Measurements from ENCODE around the gene KNDC1. TPM values are rescaled to one million over a fixed set of nuclear protein-coding genes. Genes with fewer than 3 reads are reported as not detected.

The KNDC1 gene
- total RNA-seq, 2 donors from 2014 or later, result 0.07 TPM; not detected in 1

GRCh38 chr10:133177380-133178157 is 17.6 kb downstream of the KNDC1 start:
- Mint-ChIP-seq H3K36me3 (peaks cover 0 to 10% of the 10 kb centered on the region in 2 donors), H3K9me3 (peaks cover 18 to 23% of the 10 kb centered on the region in 2 donors), H3K27ac (no peak overlapping the region)
- DNase-seq (ENCODE audit: low spot score in 2 of 2) (no peak), ATAC-seq (no peak)

DNA sequence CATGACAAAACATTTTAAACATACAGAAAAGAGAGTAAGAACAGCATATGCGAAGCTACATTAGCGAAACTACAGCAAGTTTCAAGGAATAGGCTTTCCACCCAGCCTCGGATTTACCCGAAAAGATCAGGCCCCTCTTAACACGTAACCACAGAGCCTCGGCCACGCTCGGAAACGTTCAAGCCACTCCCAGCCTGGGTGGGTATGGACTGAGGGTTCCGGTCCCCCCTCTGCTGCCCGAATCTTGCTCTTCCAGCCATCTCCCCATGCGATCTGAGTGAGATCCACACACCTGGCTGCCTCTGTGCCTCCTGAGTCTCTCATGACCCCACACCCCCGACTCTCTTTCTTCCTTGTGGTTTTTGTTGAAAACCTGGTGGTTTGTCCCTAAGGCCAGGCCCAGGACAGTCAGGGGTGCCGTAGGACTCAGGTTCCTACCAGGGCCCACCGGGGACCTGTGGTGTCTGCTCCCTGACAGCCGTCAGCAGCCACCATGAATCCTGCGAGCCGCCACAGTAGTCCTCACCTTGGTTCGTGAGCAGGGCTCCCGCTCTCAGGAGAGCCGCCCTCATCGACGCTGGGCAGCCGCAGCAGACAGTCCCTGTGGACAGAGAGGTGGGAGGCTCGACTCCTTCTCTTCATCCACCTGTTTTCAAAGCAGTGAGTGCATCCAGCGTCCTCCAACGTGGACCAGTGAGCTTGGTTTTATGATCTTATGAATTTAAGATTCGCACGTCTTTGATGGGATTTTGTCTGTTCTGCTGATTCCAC is 18.5 kb downstream of the KNDC1 start:
- Mint-ChIP-seq H3K27ac (no peak overlapping the region), H3K9me3 (peaks cover 18 to 23% of the 10 kb centered on the region in 2 donors), H3K36me3 (peaks cover 0 to 10% of the 10 kb centered on the region in 2 donors)
- ATAC-seq, result no peak
- DNase-seq (ENCODE audit: low spot score in 2 of 2), result no peak

DNA sequence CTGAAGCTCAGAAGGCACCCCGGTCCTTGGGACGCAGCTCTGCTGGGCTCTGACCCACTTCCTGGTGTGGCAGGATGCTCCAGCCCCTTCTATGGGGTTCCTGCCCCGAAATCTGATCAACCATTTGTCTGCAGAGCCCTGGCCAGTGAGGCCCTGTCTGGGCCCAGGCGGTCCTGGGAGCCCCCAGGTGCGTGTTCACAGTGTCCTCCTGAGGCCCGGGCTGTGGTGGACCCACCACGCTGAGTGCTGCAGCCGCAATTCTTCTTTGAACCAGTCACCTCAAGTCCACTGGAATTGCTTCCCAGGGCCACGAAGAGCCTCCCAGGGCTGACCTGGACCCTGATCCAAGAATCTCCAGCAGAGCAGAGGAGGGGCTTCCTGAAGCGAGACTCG is 19.1 kb downstream of the KNDC1 start:
- peaks cover 0 to 10% of the 10 kb centered on the region in 2 donors for H3K36me3 Mint-ChIP-seq
- H3K27ac Mint-ChIP-seq, result no peak overlapping the region
- no peak for ATAC-seq
- peaks cover 17 to 24% of the 10 kb centered on the region in 2 donors for H3K9me3 Mint-ChIP-seq
- DNase-seq (ENCODE audit: low spot score in 2 of 2), result no peak

DNA sequence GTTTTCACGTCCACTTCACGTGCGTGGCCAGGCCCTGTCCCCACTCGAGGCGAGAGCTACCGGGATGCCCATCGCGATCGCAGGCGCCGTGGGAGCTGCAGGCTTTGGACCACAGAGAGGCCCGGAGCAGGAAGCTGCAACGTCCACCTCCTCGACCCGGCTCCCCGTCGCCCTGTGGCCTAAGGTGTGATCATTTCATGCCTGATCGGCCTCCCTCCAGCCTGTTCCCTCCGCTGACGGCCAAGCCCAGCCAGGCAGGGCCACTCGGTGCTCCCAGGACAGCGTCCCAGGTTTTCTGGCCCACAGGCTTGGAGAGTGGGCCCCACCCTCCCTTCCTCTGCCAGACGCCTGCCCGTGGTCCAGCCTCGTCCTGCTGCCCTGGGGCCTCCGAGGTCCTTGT is 19.6 kb downstream of the KNDC1 start:
- H3K27ac Mint-ChIP-seq, result no peak overlapping the region
- H3K36me3 Mint-ChIP-seq, result peaks cover 0 to 10% of the 10 kb centered on the region in 2 donors
- no peak for DNase-seq (ENCODE audit: low spot score in 2 of 2)
- ATAC-seq, result no peak
- peaks cover 12 to 23% of the 10 kb centered on the region in 2 donors for H3K9me3 Mint-ChIP-seq

DNA sequence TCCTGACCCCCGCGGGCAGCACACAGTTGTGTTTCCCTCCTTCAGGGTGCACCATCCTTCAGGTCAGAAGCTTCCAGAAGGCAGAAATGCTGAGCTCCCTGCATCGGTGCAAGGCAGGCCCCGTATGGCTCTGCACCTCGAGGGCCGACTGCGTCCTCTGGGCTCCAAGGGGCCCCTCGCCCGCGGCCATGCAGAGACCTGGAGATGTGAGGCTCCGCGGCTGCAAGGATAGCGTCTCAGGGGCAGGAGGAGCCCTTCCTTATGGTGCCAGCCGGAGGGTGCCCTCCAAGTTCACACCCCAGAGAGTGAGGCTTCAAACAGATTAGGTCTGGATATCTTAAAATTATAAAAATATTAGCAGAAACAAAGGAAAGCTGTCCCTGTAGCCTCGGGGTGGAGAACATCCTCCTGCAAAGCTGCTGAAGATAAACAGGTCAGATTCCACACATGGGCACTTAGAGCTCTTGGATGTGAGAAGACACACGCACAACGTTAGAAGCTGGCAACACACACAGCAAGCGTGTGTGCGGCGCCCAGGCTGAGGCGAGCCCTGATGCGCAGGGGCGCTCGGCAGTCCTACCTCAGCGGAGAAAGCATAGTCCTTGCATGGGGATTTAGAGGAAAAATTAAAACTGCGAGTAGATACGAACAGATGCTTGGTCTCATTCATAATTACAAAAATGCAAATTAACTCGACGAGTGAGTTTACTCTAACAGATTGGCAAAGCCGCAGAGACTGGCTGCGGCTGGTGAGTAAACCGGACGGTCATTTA is 20.4 kb downstream of the KNDC1 start:
- H3K27ac Mint-ChIP-seq, result no peak overlapping the region
- peaks cover 0 to 10% of the 10 kb centered on the region in 2 donors for H3K36me3 Mint-ChIP-seq
- H3K9me3 Mint-ChIP-seq, result peaks cover 12 to 19% of the 10 kb centered on the region in 2 donors
- DNase-seq (ENCODE audit: low spot score in 2 of 2) (no peak), ATAC-seq (no peak)

- Mint-ChIP-seq H3K36me3 (peaks cover 0 to 10% of the 10 kb centered on the region in 2 donors), H3K27ac (no peak overlapping the region), H3K9me3 (peaks cover 12 to 17% of the 10 kb centered on the region in 2 donors)
- ATAC-seq, result no peak
- DNase-seq (ENCODE audit: low spot score in 2 of 2), result no peak
Observed at GRCh38 chr10:133180965-133181639, 21.1 kb downstream of the KNDC1 start.

- Mint-ChIP-seq H3K27ac (no peak overlapping the region), H3K36me3 (peaks cover 0 to 8% of the 10 kb centered on the region in 2 donors), H3K9me3 (peaks cover 8 to 13% of the 10 kb centered on the region in 2 donors)
- ATAC-seq, result no peak
- DNase-seq (ENCODE audit: low spot score in 2 of 2), result no peak
Observed at GRCh38 chr10:133182190-133182589, 22.2 kb downstream of the KNDC1 start.

- no peak for DNase-seq (ENCODE audit: low spot score in 2 of 2)
- Mint-ChIP-seq H3K9me3 (peaks cover 0 to 5% of the 10 kb centered on the region in 2 donors), H3K27ac (no peak overlapping the region), H3K36me3 (no peaks in the 10 kb centered on the region)
- no peak for ATAC-seq
Observed at GRCh38 chr10:133182791-133183645, 23.0 kb downstream of the KNDC1 start.

DNA sequence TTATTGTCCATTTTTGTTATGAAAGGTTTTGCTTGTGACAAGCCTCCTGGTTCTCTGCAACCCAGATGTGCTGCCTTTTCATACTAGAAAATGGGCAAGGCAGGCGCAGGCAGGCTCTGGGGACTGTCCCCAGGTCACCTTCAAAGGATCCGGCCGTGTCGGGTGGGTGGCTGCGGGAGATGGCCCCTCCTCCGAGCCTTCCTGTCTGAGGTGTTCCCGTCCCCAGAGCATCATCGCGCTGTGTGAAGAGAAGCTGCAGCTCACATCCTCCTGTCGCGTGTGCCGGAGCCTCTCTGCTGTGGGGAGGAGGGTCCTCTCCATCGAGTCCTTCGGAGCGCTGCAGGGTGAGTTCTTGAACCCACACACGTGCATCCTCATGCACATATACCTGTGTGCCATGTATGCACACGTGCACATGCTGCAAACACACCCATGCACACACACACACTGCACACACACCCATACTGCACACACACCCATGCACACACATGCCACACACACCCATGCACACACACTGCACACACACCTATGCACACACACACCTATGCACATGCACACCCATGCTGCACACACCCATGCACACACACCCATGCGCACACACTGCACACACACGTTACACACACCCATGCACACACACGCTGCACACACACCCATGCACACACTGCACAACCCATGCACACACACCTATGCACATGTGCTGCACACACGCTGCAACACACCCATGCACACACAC is 23.8 kb downstream of the KNDC1 start:
- Mint-ChIP-seq H3K9me3 (peaks cover 0 to 4% of the 10 kb centered on the region in 2 donors), H3K36me3 (no peaks in the 10 kb centered on the region), H3K27ac (no peak overlapping the region)
- no peak for ATAC-seq
- no peak for DNase-seq (ENCODE audit: low spot score in 2 of 2)

- Mint-ChIP-seq H3K27ac (no peak overlapping the region), H3K9me3 (peaks cover 0 to 4% of the 10 kb centered on the region in 2 donors), H3K36me3 (no peaks in the 10 kb centered on the region)
- DNase-seq (ENCODE audit: low spot score in 2 of 2) (no peak), ATAC-seq (no peak)
Observed at GRCh38 chr10:133184591-133185244, 24.7 kb downstream of the KNDC1 start.

- DNase-seq (ENCODE audit: low spot score in 2 of 2) (no peak), ATAC-seq (no peak)
- Mint-ChIP-seq H3K27ac (no peak overlapping the region), H3K9me3 (peaks cover 0 to 4% of the 10 kb centered on the region in 2 donors), H3K36me3 (no peaks in the 10 kb centered on the region)
Observed at GRCh38 chr10:133185421-133185820, 25.4 kb downstream of the KNDC1 start.

DNA sequence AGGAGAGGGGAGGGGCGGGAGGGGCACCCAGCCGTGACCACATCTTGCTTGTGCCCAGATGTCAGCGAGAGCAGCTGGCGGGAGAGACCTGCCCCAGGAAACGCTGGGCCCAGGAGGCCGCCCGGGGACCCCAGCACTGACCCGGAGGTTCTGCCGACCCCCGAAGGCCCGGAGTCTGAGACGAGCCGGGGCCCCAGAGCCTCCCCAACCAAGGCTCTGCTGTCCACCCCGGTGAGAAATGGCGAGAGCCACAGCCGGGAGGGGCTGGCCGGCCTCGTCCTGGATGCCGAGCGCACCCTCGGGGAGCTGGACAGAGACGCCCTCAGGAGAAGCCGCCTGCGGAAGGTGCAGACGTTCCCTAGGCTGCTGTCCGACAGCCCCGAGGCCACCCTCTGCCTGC is 25.9 kb downstream of the KNDC1 start:
- H3K9me3 Mint-ChIP-seq, result peaks cover 0 to 4% of the 10 kb centered on the region in 2 donors
- DNase-seq (ENCODE audit: low spot score in 2 of 2), result no peak
- H3K36me3 Mint-ChIP-seq, result no peaks in the 10 kb centered on the region
- no peak for ATAC-seq
- H3K27ac Mint-ChIP-seq, result no peak overlapping the region

- DNase-seq (ENCODE audit: low spot score in 2 of 2), result no peak
- H3K36me3 Mint-ChIP-seq, result no peaks in the 10 kb centered on the region
- ATAC-seq, result no peak
Observed at GRCh38 chr10:133186416-133187090, 26.5 kb downstream of the KNDC1 start.

More at GRCh38 chr10:133186416-133187090, 26.5 kb downstream of the KNDC1 start:
- peaks cover 0 to 4% of the 10 kb centered on the region in 2 donors for H3K9me3 Mint-ChIP-seq
- no peak overlapping the region for H3K27ac Mint-ChIP-seq

Measured in activated naive CD4-positive, alpha-beta T cell treated with anti-CD3 and anti-CD28 coated beads, Interleukin-2, amount 50 U/mL, for 72 hours (primary cell).